T-helper 1 cell treated with Interleukin-12 subunit alpha and Interleukin-12 subunit beta and Interleukin-4 antibody, amounts not matched to agents 30 ng/mL and 1 ng/mL, for 36 hours (primary cell): ENCODE measurements around the gene HOXC11. TPM values are rescaled to one million over a fixed set of nuclear protein-coding genes. Genes with fewer than 3 reads are reported as not detected.

Experiments
- intact Hi-C: fragments of 100-400 bp; cut with micrococcal nuclease; formaldehyde crosslinking; loops from one replicate; pipeline ENCODE4 v1.15.1; 2024
- total RNA-seq: library from RNA; stranded (reverse); gene quantifications from 2 replicates; pipeline ENCODE4 v1.2.3, GENCODE V29; 2022

HOXC11 gene
- total RNA-seq, 1 donor from 2014 or later, result not detected

DNA sequence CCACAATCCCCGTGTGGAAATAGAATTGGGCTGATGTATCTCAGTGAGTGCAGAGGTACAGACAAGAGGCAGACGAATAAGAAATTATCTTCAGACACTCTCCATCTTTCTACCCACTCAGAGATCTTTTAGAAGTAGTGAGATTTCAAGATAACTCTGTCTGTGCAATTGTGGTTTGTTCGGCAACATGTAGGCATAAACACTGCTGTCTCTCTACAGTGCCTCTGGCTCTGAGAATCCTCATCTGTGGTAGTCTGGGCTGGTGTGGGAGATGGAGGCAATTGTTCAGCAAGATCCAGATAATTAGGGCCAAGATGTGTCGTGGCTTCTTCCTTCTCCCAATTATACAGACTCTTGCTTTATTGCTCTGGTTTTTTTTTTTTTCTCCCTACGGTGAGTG, 31.2 kb upstream of the HOXC11 start:
- intact Hi-C loops, result no loop called here

DNA sequence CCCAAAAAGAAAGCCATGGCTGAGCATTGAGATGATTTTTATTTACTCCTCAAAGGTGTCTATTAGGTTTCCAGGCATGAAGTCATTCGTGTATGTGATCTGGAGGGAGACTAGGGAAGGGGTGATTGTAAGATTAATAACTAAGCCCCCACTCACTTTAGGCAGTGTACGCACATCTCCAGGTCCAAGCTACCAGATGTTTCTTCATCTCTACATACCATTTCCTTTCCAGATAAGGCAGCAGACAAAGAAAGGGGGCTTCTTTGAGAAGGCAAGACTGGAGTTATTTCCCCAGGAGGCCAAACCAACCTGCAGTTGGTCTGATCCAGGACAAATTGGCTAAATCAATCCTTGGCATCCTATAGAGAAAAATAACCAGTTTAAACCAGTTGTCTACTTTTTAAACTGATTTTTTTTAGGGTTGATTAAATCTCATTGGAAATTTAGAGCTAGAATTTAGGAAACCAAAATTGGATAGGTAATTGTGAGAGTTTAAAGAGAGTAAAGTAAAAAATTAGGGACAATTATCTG, 30.4 kb upstream of the HOXC11 start:
- intact Hi-C loops, result no loop called here

GRCh38 chr12:53944209-53944608, 28.7 kb upstream of the HOXC11 start:
- intact Hi-C loops, result no loop called here

- intact Hi-C loops, result no loop called here
Measured at GRCh38 chr12:53944907-53945847, 27.7 kb upstream of the HOXC11 start.

DNA sequence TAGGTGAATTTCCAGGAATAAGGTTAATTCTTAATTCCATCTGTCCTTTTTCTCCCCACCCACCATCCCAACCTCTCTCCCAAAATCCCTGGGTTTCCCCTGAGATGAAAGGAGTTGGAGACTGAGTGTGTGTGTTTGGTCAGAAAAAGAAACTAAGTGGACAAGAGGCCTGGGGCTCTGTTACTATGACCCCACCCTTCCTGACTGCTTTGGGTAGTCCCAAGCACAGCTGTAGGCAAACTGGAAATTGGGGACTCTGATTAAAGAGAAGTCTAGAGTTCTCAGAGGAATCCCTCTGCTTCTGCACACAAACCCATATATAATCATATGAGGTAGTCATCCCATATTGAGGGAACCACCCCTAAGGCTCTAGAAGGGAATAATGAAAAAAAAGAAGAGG, 25.2 kb upstream of the HOXC11 start:
- intact Hi-C loops, result no loop called here

GRCh38 chr12:53948650-53949593, 24.0 kb upstream of the HOXC11 start:
- intact Hi-C loops, result no loop called here

GRCh38 chr12:53949631-53950436, 23.1 kb upstream of the HOXC11 start:
- intact Hi-C loops, result loop anchor here (5.0 kb wide), 1 partner anchor 37 kb away; the partner anchor contains the start of gene HOXC10

DNA sequence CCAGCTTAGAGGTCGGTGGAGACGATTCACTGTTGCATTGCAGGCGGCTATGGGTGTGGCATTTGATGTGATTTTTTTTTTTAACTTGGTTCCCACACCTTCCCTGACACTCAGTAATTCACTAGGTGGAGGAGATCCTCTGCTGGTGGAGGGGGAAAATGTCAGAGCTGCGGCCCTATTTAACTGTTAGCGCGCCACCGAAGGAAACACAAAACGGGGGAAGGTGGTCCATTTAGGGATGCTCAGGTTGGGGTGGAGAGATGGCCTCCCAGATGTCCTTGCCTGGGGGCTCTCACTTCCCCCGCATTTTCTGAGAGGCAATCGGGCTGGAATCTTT, 22.5 kb upstream of the HOXC11 start:
- intact Hi-C loops, result loop anchor here (5.0 kb wide), 1 partner anchor 37 kb away; the partner anchor contains the start of gene HOXC10

DNA sequence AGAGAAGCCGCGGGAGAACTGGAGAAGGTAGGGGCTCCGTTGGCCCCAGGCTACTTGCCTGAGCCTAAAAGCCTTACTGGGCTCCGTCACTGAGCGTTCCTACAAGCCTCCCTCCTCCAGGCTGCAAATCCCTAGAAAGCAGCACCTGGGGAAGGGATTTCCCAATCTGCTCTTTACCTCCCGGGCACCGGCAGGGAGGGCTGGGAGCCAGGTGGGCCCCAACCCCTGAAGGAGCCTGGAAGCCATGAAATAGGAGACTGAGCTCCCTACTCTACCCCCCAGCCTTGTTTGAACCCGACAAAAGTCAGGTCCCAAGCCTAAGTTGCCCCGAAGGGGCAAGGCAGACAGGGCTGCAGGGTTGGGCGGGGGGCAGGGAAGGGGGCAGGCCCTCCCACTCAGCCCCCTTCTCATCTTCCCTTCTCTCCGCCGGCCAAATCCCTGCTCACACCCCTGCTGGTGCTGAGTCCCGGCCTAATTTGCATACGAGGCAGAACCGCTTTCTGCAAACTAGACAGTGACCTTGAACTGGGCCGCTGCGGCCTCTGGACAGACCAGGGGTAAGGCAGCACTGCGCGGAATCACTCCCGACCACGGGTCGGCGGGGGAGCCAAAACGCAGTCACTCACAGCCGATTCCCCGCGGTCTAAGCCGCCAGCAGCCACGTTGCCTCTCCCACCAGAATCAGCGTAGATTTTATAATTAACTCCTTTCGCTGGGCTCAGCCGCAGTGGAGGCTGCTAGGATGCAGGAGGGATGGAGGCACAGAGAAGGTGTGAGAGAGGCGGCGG, 21.9 kb upstream of the HOXC11 start:
- intact Hi-C loops, result loop anchor here (5.0 kb wide), 1 partner anchor 36 kb away; the partner anchor contains the start of gene HOXC10

- intact Hi-C loops, result loop anchor here (5.0 kb wide), 1 partner anchor 36 kb away; the partner anchor contains the start of gene HOXC10
Measured at GRCh38 chr12:53951577-53952334, 21.2 kb upstream of the HOXC11 start.

- intact Hi-C loops, result loop anchor here (5.0 kb wide), 1 partner anchor 35 kb away; the partner anchor contains the start of gene HOXC10
Measured at GRCh38 chr12:53952335-53952694, 20.6 kb upstream of the HOXC11 start.

GRCh38 chr12:53952871-53953734, 19.8 kb upstream of the HOXC11 start:
- intact Hi-C loops, result loop anchor here (5.0 kb wide), 1 partner anchor 34 kb away; the partner anchor contains the start of gene HOXC10

GRCh38 chr12:53953831-53954693, 18.9 kb upstream of the HOXC11 start:
- intact Hi-C loops, result loop anchor here (2.0 to 5.0 kb wide), 2 partner anchors 23 to 33 kb away; partner anchors contain the start of gene HOXC10

- intact Hi-C loops, result loop anchor here (2.0 to 5.0 kb wide), 2 partner anchors 24 to 33 kb away; partner anchors contain the start of gene HOXC10
Measured at GRCh38 chr12:53954694-53955035, 18.3 kb upstream of the HOXC11 start, which contains the start of gene HOXC12. HOXC12 (plus strand) TSS chr12:53954903; CDS start chr12:53954930, 27 bp downstream.

DNA sequence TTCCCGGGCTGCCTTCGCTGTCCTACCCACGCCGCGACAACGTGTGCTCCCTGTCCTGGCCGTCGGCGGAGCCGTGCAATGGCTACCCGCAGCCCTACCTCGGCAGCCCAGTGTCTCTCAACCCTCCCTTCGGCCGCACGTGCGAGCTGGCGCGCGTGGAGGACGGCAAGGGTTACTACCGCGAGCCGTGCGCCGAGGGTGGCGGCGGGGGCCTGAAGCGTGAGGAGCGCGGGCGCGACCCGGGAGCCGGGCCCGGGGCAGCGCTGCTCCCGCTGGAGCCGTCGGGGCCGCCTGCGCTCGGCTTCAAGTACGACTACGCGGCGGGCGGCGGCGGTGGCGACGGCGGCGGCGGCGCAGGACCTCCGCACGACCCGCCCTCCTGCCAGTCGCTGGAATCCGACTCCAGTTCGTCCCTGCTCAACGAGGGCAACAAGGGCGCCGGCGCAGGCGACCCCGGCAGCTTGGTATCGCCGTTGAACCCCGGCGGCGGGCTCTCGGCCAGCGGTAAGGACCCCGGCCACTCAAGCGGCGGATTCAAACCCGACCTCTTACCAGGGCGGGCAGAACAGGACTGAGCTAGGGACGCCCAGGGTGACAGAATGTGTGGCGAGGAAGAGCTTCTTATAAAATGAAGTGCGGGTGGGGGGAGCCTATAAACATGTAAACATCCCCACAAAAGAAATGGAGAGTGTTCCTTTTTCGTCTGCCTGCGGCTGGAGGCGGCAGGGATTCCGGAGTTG, 17.7 kb upstream of the HOXC11 start:
- intact Hi-C loops, result loop anchor here (2.0 kb wide), 1 partner anchor 24 kb away; no protein-coding TSS in a partner anchor

DNA sequence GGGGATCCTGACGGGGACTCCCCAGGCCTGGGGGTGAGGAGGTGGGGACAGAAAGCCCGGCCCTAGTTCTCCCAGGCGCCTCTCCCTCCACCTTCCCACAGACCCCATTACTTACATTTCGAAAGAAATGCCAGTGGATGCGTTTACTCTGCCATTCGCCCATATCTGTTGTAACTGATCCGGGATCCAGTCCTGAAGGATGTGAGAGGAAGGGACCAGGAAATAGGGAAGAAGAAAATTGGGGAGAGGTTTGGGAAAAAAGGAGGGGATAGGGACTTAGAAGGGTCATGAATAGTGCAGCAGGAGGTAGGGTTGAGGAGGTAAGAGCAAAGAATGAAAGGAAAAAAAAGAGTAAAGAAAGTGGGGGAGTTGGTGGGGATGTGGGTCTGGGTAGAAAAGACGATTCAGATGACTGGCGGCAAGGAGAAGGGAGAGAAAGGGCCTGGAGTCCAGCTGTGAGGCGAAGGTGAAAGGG, 17.1 kb upstream of the HOXC11 start:
- intact Hi-C loops, result loop anchor here (2.0 kb wide), 1 partner anchor 25 kb away; no protein-coding TSS in a partner anchor
